MM.1S (cell line): Measurements from ENCODE around the gene CTSF.
"Not testable (repeated sequence)": the region's sequence is repeated elsewhere in the genome, so short reads cannot be mapped to it uniquely, and the experiment has no call there.

Source experiments
- DNase-seq: peaks from one replicate; pipeline ENCODE4 v3.0.0-alpha.2; 2015
- H2AFZ ChIP-seq: fragments of 300-600 bp; sonication (generic); 2 replicates; pipeline ENCODE4 v1.6.0; 2016; ENCODE audit warnings: antibody characterized with exemption, low read length
- H3F3A ChIP-seq: fragments of 300-600 bp; sonication (generic); 2 replicates; pipeline ENCODE4 v1.6.1; 2016; ENCODE audit warnings: mild to moderate bottlenecking, antibody characterized with exemption, low read length, moderate library complexity, mixed read lengths; ENCODE audit not compliant: insufficient read depth
- H3K27ac ChIP-seq: fragments of 300-600 bp; sonication (generic); 2 replicates; pipeline ENCODE4 v1.5.1; 2016; ENCODE audit warnings: mild to moderate bottlenecking, low read length
- H3K27me3 ChIP-seq: fragments of 300-600 bp; sonication (generic); replicated peaks from 2 replicates; pipeline ENCODE4 v1.6.0; 2016; ENCODE audit warnings: low read length; ENCODE audit not compliant: insufficient read depth
- H3K36me3 ChIP-seq: fragments of 300-600 bp; sonication (generic); replicated peaks from 2 replicates; pipeline ENCODE4 v1.6.1; 2016; ENCODE audit warnings: mild to moderate bottlenecking, low read length, mixed read lengths; ENCODE audit not compliant: insufficient read depth
- H3K4me1 ChIP-seq: fragments of 300-600 bp; sonication (generic); 2 replicates; pipeline ENCODE4 v1.6.1; 2016; ENCODE audit warnings: low read length, mixed read lengths
- H3K4me2 ChIP-seq: fragments of 300-600 bp; sonication (generic); 2 replicates; pipeline ENCODE4 v1.6.0; 2016; ENCODE audit warnings: low read depth, low read length
- H3K4me3 ChIP-seq: fragments of 300-600 bp; sonication (generic); 2 replicates; pipeline ENCODE4 v1.5.1; 2016; ENCODE audit warnings: low read length, mixed read lengths
- H3K79me2 ChIP-seq: fragments of 300-600 bp; sonication (generic); 2 replicates; pipeline ENCODE4 v1.6.1; 2016; ENCODE audit warnings: mixed run types, low read length, mixed read lengths
- H3K9ac ChIP-seq: fragments of 300-600 bp; sonication (generic); 2 replicates; pipeline ENCODE4 v1.6.1; 2016; ENCODE audit warnings: low read length, mixed read lengths
- H3K9me2 ChIP-seq: fragments of 300-600 bp; sonication (generic); replicated peaks from 2 replicates; pipeline ENCODE4 v1.6.1; 2016; ENCODE audit warnings: mild to moderate bottlenecking, low read length, mixed read lengths; ENCODE audit not compliant: insufficient read depth
- H3K9me3 ChIP-seq: fragments of 300-600 bp; sonication (generic); replicated peaks from 2 replicates; pipeline ENCODE4 v1.6.1; 2016; ENCODE audit warnings: mild to moderate bottlenecking, low read length, mixed read lengths; ENCODE audit not compliant: insufficient read depth
- H4K20me1 ChIP-seq: fragments of 300-600 bp; sonication (generic); 2 replicates; pipeline ENCODE4 v1.6.1; 2016; ENCODE audit warnings: mild to moderate bottlenecking, low read length, moderate library complexity, mixed read lengths; ENCODE audit not compliant: insufficient read depth
- CTCF ChIP-seq: fragments of 300-600 bp; sonication (generic); IDR thresholded peaks from 2 replicates; pipeline ENCODE4 v1.5.1; 2016; ENCODE audit warnings: antibody characterized with exemption, low read length, mixed read lengths
- EZH2 ChIP-seq: fragments of 300-600 bp; sonication (generic); optimal IDR thresholded peaks from 2 replicates; pipeline ENCODE3; 2017; ENCODE audit warnings: low read depth, mild to moderate bottlenecking, antibody characterized with exemption, low read length, mixed read lengths
- EZH2phosphoT487 ChIP-seq: fragments of 300-600 bp; sonication (generic); IDR thresholded peaks from 2 replicates; pipeline ENCODE4 v1.6.1; 2018; ENCODE audit warnings: antibody characterized with exemption, low read length

The CTSF gene

GRCh38 chr11:66586136-66586535, 17.7 kb upstream of the CTSF start:
- no peaks in the 10 kb centered on the region for H3K79me2 ChIP-seq
- DNase-seq = no peak
- no peak overlapping the region for H2AFZ ChIP-seq
- H4K20me1 ChIP-seq = no peaks in the 10 kb centered on the region
- no peaks in the 10 kb centered on the region for H3K4me1 ChIP-seq
- no peak overlapping the region for H3K27ac ChIP-seq
- H3K4me3 ChIP-seq = no peak overlapping the region
- peaks cover 22% of the 10 kb centered on the region; the same call in 1 of the 2 replicates for H3K27me3 ChIP-seq
- no peaks in the 10 kb centered on the region for H3K36me3 ChIP-seq
- no peaks in the 10 kb centered on the region for H3K9me2 ChIP-seq
- no peak overlapping the region for H3K4me2 ChIP-seq
- no peak overlapping the region for H3K9ac ChIP-seq
- H3K9me3 ChIP-seq = no peaks in the 10 kb centered on the region
- no peaks in the 10 kb centered on the region for H3F3A ChIP-seq
- TF ChIP-seq EZH2phosphoT487 (no peak), EZH2 (no peak), CTCF (no peak)

GRCh38 chr11:66585447-66585846, 17.0 kb upstream of the CTSF start:
- H3F3A ChIP-seq, H3K79me2 ChIP-seq, H3K4me2 ChIP-seq, H3K4me3 ChIP-seq, H4K20me1 ChIP-seq, H2AFZ ChIP-seq, H3K36me3 ChIP-seq, H3K9ac ChIP-seq, H3K4me1 ChIP-seq, H3K9me2 ChIP-seq, H3K27ac ChIP-seq, H3K9me3 ChIP-seq, DNase-seq: not testable (repeated sequence)
- H3K27me3 ChIP-seq = peaks cover 17% of the 10 kb centered on the region; the same call in 1 of the 2 replicates

- not testable (repeated sequence) for DNase-seq, H3K9me3 ChIP-seq, H3K4me2 ChIP-seq, H3K36me3 ChIP-seq, H3K4me1 ChIP-seq, H4K20me1 ChIP-seq, H3K9me2 ChIP-seq, H3F3A ChIP-seq, H3K9ac ChIP-seq, H3K79me2 ChIP-seq, H2AFZ ChIP-seq, H3K4me3 ChIP-seq, H3K27ac ChIP-seq
- peaks cover 14% of the 10 kb centered on the region; the same call in 1 of the 2 replicates for H3K27me3 ChIP-seq
Measured at GRCh38 chr11:66582565-66583147, 14.2 kb upstream of the CTSF start.

- Histone ChIP-seq H3K36me3 (no peaks in the 10 kb centered on the region), H3K4me2 (no peak overlapping the region), H3K27me3 (peaks cover 14% of the 10 kb centered on the region; the same call in 1 of the 2 replicates), H3K9ac (no peak overlapping the region), H3K79me2 (no peaks in the 10 kb centered on the region), H3F3A (no peaks in the 10 kb centered on the region), H3K4me1 (no peaks in the 10 kb centered on the region), H3K9me3 (no peaks in the 10 kb centered on the region), H2AFZ (no peak overlapping the region), H3K27ac (no peak overlapping the region), H3K4me3 (no peak overlapping the region), H3K9me2 (no peaks in the 10 kb centered on the region), H4K20me1 (no peaks in the 10 kb centered on the region)
- DNase-seq = no peak
- no peak for TF ChIP-seq EZH2phosphoT487
- no peak for TF ChIP-seq EZH2
- no peak for TF ChIP-seq CTCF
Measured at GRCh38 chr11:66581261-66581660, 12.9 kb upstream of the CTSF start.
